CD4-positive, alpha-beta T cell treated with Interferon alpha-2 for 1 hour (primary cell): ENCODE data around the gene P3H1.
"Not testable (repeated sequence)": the region's sequence is repeated elsewhere in the genome, so short reads cannot be mapped to it uniquely, and the experiment has no call there.

ENCODE experiments used
- DNase-seq, 2 donors: peaks; one replicate each; pipeline ENCODE4 v3.0.0-alpha.2; 2020 to 2022

The P3H1 gene

GRCh38 chr1:42723511-42723910, 43.3 kb downstream of the P3H1 start:
- no peak for DNase-seq

- DNase-seq, result not testable (repeated sequence)
These were observed 44.4 kb downstream of the P3H1 start for GRCh38 chr1:42722403-42722802.

GRCh38 chr1:42721926-42722325, 44.9 kb downstream of the P3H1 start:
- DNase-seq, result no peak

GRCh38 chr1:42720868-42721267, 46.0 kb downstream of the P3H1 start:
- DNase-seq, result no peak

- DNase-seq, result not testable (repeated sequence)
These were observed 52.4 kb downstream of the P3H1 start for GRCh38 chr1:42714441-42714840.

- no peak for DNase-seq
These were observed 53.5 kb downstream of the P3H1 start for GRCh38 chr1:42713293-42713692.

GRCh38 chr1:42712808-42713207, 54.0 kb downstream of the P3H1 start:
- DNase-seq, result not testable (repeated sequence)

GRCh38 chr1:42703888-42704464, 62.9 kb downstream of the P3H1 start:
- DNase-seq, result no peak

GRCh38 chr1:42700006-42700405, 66.8 kb downstream of the P3H1 start:
- DNase-seq, result no peak

- no peak for DNase-seq
These were observed 68.6 kb downstream of the P3H1 start for GRCh38 chr1:42698081-42698813.
